ENCODE results near the gene PROSER2.

The PROSER2 gene

DNA sequence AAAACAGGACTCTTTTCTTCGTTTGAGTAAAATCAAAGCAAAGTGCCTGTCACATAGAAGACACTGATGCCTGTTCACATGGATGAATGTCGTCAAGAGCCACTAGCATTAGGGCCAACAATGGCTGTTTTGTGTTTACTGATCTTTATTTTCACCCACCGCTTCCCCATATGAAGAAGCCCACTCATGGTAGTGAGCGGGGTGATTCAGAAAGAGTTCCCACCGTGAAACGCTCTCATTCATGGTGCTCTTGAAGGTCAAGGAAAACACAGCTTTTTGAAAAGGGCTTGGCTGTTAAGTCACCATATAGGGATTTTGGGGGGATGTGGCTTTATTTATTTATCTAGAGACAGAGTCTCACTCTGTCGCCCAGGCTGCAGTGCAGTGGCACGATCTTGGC is 12.5 kb downstream of the PROSER2 start:
- Histone ChIP-seq H3K9me3 (no peaks in the 10 kb centered on the region), H3K4me3 (ENCODE audit: low read depth in 1 of 2, low read length in 1 of 2) (no peak overlapping the region), H3K27ac (no peak overlapping the region), H3K36me3 (no peaks in the 10 kb centered on the region), H3K4me1 (ENCODE audit: control insufficient read depth in 1 of 2, insufficient read depth in 1 of 2, low read depth in 1 of 2, low read length in 1 of 2) (peaks cover 0 to 10% of the 10 kb centered on the region in 2 experiments), H3K27me3 (no peaks in the 10 kb centered on the region)
- TF ChIP-seq, protein P1, sequence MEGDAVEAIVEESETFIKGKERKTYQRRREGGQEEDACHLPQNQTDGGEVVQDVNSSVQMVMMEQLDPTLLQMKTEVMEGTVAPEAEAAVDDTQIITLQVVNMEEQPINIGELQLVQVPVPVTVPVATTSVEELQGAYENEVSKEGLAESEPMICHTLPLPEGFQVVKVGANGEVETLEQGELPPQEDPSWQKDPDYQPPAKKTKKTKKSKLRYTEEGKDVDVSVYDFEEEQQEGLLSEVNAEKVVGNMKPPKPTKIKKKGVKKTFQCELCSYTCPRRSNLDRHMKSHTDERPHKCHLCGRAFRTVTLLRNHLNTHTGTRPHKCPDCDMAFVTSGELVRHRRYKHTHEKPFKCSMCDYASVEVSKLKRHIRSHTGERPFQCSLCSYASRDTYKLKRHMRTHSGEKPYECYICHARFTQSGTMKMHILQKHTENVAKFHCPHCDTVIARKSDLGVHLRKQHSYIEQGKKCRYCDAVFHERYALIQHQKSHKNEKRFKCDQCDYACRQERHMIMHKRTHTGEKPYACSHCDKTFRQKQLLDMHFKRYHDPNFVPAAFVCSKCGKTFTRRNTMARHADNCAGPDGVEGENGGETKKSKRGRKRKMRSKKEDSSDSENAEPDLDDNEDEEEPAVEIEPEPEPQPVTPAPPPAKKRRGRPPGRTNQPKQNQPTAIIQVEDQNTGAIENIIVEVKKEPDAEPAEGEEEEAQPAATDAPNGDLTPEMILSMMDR (IDR thresholded peaks at IDR 0.05): no peak

DNA sequence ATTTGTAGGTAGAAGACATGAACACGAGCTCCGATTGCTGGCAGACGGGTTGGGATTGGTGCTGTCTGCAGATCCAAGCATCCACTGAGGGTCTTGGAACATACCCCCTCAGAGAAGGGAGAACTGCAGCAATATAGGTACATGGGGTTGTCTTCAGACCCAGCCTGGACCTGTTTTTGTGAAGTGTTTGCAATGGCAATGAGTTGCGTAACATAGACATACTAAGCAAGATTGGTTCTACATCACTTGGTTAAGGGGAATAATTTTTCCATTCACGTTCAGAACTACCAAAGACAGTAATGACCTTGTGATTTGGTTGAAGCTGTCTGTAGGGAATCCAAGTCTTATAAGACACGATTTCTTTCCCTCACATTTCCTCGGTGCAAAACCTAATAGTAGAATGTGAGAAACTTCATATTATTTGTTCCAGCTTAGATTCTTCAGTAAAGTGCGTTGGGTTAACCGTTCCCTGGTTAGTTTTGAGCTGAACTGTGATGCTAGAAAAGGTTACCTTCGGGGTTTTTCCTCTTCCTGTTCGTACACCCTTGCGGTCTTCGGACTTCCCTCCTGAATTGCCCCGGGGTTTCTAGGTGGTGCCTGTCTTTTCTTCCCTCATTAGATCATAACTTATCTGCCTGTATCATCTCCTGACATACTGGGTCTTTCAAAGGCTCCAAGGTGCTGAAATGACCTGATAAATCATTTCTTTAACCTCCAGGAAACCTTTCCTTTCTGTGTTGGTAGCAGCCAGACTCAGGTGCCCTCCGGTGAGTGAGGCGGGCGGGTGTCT is 14.4 kb downstream of the PROSER2 start:
- H3K27me3 ChIP-seq: no peaks in the 10 kb centered on the region
- no peak overlapping the region for H3K27ac ChIP-seq
- no peak overlapping the region for H3K4me3 ChIP-seq (ENCODE audit: low read depth in 1 of 2, low read length in 1 of 2)
- no peaks in the 10 kb centered on the region for H3K9me3 ChIP-seq
- TF ChIP-seq, protein P1 (IDR thresholded peaks at IDR 0.05): no peak
- no peaks in the 10 kb centered on the region for H3K36me3 ChIP-seq
- H3K4me1 ChIP-seq (ENCODE audit: control insufficient read depth in 1 of 2, insufficient read depth in 1 of 2, low read depth in 1 of 2, low read length in 1 of 2): peaks cover 0 to 10% of the 10 kb centered on the region in 2 experiments

DNA sequence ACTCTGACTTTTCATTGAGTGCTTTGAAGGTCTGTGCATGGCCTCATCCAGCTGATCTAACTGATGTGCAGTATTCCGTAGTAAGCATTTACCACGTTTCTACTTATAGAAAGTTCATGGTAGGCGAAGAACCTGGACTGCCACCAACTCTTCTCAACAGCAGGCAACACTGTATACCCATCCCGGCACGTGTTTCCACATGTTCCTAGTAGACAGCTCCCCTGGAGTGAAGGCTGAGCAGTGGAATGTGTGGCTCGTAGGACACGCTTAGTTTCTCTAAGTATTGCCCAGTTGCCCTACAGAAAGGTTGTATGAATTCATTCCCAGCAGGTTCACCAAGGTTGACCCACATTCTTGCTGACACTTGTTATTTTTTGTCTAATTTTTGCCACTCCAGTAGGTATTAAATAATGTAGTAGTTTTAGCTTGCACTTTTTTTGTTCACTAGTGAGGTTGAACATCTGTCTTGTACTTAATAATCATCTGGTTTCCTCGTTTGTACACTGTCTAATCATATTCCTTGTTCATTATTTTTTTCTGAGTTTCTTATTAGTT is 15.2 kb downstream of the PROSER2 start:
- TF ChIP-seq, protein P1 (IDR thresholded peaks at IDR 0.05): no peak

DNA sequence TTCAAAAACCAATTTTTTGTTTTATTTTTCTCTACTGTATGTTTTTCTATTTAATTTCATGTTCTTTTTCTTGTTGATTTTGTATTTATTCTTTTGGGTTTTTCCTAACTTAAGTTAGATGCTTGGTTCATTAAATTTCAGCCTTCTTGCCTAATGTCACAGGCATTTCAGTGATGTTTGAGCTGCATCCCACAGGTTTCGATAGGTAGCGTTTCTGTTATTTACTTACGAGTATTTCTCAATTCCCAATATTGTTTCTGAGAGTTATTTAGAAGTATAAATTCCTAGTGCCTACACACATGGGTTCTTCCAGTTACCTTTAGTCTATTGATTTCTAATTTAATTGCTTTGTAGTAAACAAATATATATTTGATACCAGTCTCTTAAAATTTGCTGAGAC is 18.2 kb downstream of the PROSER2 start:
- Histone ChIP-seq H3K27ac (no peak overlapping the region), H3K4me3 (ENCODE audit: low read depth in 1 of 2, low read length in 1 of 2) (no peak overlapping the region), H3K27me3 (no peaks in the 10 kb centered on the region), H3K9me3 (no peaks in the 10 kb centered on the region), H3K36me3 (no peaks in the 10 kb centered on the region), H3K4me1 (ENCODE audit: control insufficient read depth in 1 of 2, insufficient read depth in 1 of 2, low read depth in 1 of 2, low read length in 1 of 2) (peaks cover 0 to 10% of the 10 kb centered on the region in 2 experiments)
- TF ChIP-seq, protein P1 (IDR thresholded peaks at IDR 0.05): no peak

More for the DNA sequence above, 15.2 kb downstream of the PROSER2 start:
- Histone ChIP-seq H3K27me3 (no peaks in the 10 kb centered on the region), H3K9me3 (no peaks in the 10 kb centered on the region), H3K36me3 (no peaks in the 10 kb centered on the region), H3K27ac (no peak overlapping the region), H3K4me3 (ENCODE audit: low read depth in 1 of 2, low read length in 1 of 2) (no peak overlapping the region), H3K4me1 (ENCODE audit: control insufficient read depth in 1 of 2, insufficient read depth in 1 of 2, low read depth in 1 of 2, low read length in 1 of 2) (peaks cover 0 to 10% of the 10 kb centered on the region in 2 experiments)

DNA sequence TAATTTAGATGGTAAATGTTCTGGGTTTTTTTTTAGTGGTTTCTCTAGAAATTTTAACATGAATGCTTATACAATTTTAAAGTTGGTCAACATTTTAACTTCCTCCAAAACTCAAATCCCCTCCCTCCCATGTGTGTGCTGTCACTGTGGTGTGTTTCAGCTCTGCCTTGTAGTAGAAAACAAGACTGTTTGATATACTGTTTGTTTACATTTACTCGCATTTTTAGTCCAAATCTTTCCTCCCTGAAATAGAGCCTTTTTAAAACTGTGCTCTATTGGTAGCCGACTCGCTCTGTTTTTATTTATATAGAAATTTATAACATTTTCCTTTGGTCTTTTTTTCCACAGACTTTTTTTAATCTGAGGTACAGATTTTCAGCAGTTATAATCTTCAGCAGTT is 19.3 kb downstream of the PROSER2 start:
- Histone ChIP-seq H3K9me3 (no peaks in the 10 kb centered on the region), H3K36me3 (no peaks in the 10 kb centered on the region), H3K4me3 (ENCODE audit: low read depth in 1 of 2, low read length in 1 of 2) (no peak overlapping the region), H3K27ac (no peak overlapping the region), H3K4me1 (ENCODE audit: control insufficient read depth in 1 of 2, insufficient read depth in 1 of 2, low read depth in 1 of 2, low read length in 1 of 2) (peaks cover 3 to 8% of the 10 kb centered on the region in 2 experiments), H3K27me3 (no peaks in the 10 kb centered on the region)
- TF ChIP-seq, protein P1 (IDR thresholded peaks at IDR 0.05): no peak
